UCSD-AML1 (cell line): ENCODE results near the gene SP140.
A peak's percentile ranks its signal among the peaks of the same experiment; 100 is the strongest.
"Not testable (repeated sequence)": the region's sequence is repeated elsewhere in the genome, so short reads cannot be mapped to it uniquely, and the experiment has no call there.

Source experiments
- DNase-seq: peaks from one replicate; lab custom pipeline; 2025; ENCODE audit not compliant: unreplicated experiment; lab: John Stamatoyannopoulos, UW

Gene SP140

GRCh38 chr2:230282936-230283335, 57.4 kb downstream of the SP140 start:
- no peak for DNase-seq

DNA sequence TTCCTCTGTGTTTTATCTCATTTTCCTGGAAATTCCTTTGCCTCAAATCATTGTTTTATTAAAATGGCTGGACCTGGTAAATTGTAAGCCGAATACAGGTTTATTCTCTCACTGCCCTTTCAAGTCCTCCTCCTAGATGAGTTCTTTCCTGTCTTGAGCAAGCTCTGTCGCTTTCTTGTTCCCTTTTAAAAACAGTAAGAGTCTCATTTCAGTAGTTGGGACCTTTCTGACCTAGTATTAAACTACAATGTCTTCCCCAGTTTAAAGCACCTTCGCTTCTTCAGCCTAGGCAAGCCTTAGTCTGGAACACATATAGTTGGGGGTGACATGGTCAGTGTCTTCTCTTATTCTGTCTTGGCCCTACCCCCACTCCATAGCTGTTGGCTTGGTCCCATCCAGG, 60.5 kb downstream of the SP140 start:
- DNase-seq = no peak

GRCh38 chr2:230289311-230289710, 63.8 kb downstream of the SP140 start:
- not testable (repeated sequence) for DNase-seq

DNA sequence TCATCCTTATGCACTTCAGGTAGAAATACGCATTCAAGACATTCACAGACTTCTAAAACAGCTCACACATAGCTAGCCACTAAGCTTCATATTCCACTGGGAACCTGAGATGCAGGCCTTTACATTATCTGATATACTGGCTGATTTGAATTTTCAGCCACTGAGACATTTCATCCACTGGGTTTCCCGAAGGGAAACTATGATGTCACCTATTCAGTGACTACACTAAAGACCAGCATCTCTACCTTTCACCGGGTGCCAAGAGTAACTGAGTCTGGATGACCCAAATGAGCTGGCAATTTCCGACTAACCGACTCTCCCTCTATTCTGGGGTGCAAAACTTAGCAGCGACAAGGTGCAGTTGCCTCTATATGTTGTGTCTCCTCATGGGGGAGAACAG, 69.7 kb downstream of the SP140 start:
- DNase-seq = no peak

GRCh38 chr2:230296917-230297316, 71.4 kb downstream of the SP140 start:
- no peak for DNase-seq

- DNase-seq = no peak
These were observed 74.1 kb downstream of the SP140 start for GRCh38 chr2:230299618-230300017.

GRCh38 chr2:230305416-230306275, 80.1 kb downstream of the SP140 start:
- no peak for DNase-seq

GRCh38 chr2:230306474-230306873, 80.9 kb downstream of the SP140 start:
- no peak for DNase-seq

DNA sequence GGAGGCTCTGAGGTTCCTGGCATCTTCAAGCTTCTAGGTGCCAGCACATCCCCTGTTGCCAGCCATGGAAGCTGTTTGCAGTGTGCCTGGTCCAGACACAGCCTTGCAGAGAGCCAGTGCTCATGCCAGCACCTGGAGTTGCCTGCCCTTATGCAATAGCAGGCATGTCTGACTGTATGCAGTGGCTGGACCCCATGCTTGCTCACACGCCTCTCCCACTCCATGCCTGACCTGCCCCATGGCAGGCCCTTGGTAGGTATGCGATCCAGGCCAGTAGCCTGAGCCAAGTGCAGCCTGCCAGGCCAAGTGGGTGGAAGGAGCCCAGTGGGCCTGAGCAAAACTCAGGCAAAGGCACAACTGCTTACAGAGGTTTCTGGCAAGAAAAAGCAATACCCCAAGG, 81.9 kb downstream of the SP140 start:
- DNase-seq = no peak

- no peak for DNase-seq
These were observed 83.0 kb downstream of the SP140 start for GRCh38 chr2:230308402-230309000.

GRCh38 chr2:230310792-230311191, 85.3 kb downstream of the SP140 start:
- DNase-seq = not testable (repeated sequence)

DNA sequence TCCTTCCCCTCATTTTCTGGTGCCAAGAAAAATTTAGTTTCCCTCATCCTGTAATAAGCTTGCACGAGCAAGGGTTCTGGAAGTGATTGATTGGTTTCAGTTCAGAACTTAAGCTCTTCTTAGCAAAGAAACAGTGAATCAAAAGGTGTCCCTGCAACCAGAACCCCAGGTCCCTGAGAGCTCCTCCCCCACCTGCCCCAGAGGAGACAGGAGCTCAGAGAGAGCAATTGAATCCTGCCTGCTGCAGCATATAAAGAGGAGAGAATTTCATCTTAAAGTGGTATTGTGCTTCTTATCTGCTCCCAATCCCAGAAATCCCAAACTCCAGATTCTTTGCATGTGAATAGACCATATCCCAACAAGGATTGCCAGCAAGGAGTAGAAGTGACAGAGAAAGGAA, 86.1 kb downstream of the SP140 start:
- DNase-seq = not testable (repeated sequence)

- DNase-seq = no peak
These were observed 87.1 kb downstream of the SP140 start for GRCh38 chr2:230312638-230313037.

GRCh38 chr2:230317366-230317765, 91.8 kb downstream of the SP140 start:
- no peak for DNase-seq

GRCh38 chr2:230318190-230319121, 92.9 kb downstream of the SP140 start:
- no peak for DNase-seq

DNA sequence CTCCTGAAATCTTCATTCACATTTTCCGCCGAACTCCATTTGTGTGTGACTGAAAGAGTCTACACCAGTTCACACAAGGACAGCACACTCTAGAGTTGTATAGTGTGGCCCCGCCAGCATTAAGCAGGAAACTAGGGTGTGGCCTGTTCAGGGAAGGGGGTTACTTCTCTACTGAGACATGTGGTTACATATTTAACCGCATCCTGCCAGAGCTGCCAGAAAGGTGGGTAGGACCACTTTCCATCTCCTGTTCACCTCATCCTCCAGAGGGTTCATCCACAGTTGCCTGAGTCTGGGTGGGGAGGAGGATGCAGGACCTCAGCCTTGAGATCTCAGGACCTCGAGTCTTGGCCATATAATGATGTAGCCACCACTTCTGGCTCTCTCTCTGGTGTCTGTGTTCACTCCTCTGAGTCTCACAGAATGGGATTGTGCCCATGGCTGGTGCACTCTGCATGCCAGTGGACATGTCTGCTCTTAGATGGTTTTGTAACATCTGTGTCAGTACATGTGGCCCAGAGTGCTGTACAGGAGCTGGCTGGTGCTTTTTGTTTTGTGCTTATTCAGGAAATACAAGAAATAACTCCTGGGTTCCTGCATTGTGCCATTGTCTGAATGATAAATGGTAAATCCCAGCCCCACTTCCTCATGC, 93.8 kb downstream of the SP140 start:
- peak; percentile 64 for DNase-seq

GRCh38 chr2:230321031-230321430, 95.5 kb downstream of the SP140 start:
- DNase-seq = no peak

- DNase-seq = no peak
These were observed 97.2 kb downstream of the SP140 start for GRCh38 chr2:230322561-230323384.

DNA sequence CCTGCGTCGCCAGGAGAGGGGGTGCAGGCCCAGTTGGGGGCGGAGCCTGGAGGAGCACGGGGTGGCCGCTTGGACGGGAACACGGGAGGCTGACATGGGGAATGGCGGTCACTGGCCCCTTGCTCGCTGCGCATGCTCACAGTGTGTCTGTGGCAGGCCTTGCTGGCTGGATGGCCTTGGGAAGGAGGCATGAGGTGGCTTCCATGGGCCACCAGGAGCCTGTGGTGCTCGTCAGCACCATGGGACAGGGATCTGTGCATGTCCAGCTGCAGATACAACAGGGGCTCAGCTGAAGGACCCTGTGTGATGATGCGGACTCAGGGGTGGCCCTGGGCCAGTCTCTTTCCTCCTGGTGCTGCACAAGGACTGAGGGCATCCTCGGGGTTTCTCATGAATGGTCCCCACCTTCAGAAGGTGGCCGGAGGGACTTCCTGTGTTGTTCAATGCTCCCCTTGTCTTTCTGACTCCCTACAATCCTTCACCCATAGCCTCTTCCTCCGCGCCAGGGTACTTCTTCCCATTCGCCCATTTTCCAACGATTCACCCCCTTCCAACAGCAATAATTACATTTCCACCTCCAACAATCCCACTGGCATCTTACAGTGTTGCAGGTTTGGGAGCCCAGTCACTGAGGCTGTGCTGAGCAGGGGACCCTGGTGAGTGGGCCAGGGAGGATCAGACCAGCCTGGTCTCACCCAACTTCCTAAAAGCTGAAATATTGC, 98.0 kb downstream of the SP140 start:
- DNase-seq = no peak
